ENCODE results near the gene PACSIN2.

DNA sequence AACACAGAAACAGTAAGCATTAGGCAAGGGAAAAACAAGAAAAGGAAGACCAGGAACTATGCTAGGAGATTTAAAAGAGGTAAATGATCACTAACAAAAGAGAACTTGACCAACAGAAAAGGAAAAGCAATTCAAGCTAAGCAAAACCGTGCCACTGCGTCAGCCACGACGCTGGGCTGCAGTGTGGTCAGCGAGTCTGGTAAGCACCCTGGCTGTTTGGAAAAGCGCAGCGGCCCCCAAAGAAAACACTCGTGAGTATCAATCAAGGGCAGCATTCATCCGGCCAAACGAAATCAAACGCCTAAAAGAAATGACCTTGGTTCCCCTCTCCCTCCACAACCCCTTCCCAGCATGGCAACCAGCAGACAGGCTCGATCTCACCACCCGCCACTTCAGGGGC, 28.8 kb downstream of the PACSIN2 start:
- TF ChIP-seq GATA2 (IDR thresholded peaks at IDR 0.05; ENCODE audit: low read depth, low read length) = no peak
- TF ChIP-seq GATA3 (IDR thresholded peaks at IDR 0.05; ENCODE audit: low read depth, low read length) = no peak
